Cerebellar cortex (tissue), 1 donor: ENCODE measurements around the gene PGM1.

ENCODE experiments used
- DNase-seq: peaks from one replicate; pipeline ENCODE4 v3.0.0-alpha.2; 2015; ENCODE audit warnings: low spot score

Gene PGM1

GRCh38 chr1:63665824-63666223, 72.6 kb downstream of the PGM1 start:
- no peak for DNase-seq

GRCh38 chr1:63668298-63668697, 75.1 kb downstream of the PGM1 start:
- DNase-seq = no peak

DNA sequence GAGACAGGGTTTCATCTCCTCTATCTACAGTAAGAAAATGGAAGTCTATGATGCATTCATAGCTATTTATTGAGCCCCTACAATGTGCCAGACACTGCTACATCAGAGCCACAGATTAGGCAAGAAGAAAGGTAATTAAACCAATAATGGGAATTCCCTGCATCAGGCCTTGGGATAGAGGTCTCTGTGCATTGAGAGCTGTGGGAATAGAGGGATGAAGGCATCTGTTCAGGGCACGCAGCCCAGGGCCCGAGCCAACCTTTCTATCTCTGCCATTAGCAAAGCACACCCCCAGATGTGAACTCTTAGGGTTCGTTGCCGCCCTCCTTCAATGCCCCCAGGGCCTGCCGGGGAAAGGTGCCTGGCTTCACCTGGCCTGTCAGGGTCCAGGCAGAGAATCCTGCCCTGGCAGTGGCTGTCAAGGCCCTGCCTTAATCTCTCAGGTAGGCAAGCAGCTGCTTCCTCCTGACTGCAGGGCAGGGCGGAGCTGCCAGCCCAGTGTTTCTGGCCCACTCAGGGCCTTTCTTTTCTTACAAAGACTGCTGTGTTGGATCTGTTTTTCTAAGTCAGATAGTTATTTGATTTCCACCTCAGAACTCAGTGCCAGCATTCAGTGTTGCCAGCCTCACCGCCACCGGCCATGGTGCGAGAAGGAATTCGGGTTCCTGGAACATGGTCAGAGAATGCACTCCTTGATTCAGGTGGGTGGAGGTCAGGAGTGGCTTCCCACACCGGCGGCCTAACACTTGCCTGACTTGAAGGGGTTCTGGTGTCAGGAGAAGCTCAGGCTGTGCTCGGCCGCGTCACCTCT, 76.1 kb downstream of the PGM1 start:
- no peak for DNase-seq

GRCh38 chr1:63670164-63670563, 77.0 kb downstream of the PGM1 start:
- DNase-seq = no peak

DNA sequence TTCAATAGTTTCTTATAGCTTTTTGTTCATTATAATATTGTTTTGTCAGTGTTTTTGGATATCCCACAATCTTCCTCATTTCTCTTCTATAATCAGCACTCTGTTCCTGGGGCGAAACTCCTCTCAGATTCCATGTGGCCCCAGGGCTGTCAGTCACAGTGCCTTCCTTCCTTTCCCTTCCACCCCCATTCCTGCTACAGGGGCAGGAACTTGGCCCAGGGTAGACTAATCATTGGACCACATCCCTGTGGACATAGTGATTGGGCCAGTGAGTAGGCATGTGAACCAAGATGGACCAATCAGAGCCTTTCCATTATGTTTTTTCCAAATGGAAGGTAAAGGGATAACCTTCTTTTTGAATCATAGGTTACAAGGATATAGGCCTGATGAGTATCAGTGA, 78.3 kb downstream of the PGM1 start:
- DNase-seq = no peak

DNA sequence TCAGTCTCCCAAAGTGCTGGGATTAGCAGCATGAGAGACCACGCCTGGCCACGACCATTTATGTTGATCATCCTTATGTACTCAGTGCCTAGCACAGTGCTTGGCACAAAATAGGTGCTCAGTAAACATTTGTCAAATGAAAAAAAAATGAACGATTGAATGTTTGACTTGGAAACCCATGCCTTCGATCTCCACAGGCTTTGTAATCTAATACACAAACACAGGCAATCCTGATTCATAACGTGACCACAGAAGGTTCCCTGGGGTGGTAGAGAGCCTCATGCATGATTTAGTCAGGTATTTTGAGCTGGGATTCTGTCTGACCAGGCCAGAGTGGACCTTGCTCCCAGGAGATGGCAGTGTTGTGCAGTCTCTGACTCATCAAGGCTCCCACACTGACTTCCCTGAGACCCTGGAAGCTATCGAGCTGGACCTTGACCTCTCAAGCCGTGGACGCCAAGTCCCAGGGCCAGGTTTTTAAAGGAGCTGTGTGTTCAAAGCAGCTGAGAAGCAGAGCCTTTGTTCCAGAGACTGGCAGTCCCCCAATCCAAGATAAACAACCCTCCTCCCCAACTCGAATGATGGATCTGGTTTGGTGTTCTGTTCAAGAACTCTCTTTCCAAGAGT, 81.1 kb downstream of the PGM1 start:
- DNase-seq = peak; percentile 63

DNA sequence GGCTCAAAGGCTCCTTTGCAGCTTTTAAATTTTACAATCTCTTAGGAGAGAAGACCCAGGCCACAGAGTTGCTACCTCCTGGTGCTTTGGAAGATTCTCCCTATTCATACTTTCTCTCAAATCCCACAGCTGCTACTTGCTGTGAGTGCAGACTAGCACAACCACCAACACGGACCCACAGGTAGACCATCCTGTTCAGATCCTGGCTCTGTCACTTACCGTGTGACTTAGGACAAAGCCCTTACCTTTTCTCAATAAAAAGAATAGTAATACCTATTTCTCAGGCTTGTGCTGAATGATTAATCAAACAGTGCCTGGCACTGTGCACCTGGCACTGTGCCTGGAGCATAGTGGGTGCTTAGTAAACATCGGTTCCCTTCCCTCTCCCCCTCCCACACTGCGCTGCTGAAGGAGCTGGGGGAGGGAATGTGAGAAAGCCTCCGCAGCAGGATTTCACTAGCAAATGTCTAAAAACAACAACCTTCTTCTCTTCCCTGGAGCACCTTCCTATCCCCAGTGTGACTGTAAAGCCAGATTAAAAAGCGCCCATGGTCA, 81.7 kb downstream of the PGM1 start:
- no peak for DNase-seq

- DNase-seq = peak; percentile 13
Observed at GRCh38 chr1:63675420-63675931, 82.3 kb downstream of the PGM1 start.

- no peak for DNase-seq
Observed at GRCh38 chr1:63677497-63677896, 84.3 kb downstream of the PGM1 start.

GRCh38 chr1:63678200-63678599, 85.0 kb downstream of the PGM1 start:
- DNase-seq = no peak

DNA sequence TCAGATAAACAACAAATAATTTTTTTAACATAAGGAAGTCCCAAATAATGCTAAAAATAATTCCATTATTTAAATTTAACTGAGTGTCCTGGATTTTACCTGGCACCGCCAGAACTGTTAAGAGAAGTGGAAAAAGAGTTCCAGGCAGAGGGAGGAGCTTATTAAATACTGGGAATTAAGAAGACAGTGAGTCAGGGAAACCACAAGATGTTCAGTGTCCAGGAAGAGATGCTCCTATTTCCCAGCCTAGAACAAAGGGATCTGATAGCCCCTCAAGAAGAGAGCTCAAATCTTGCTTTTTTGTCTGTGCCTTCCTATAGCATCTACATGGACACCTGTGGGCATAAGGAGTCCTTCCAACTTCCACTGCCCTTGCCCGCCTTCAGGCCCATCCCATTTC, 85.9 kb downstream of the PGM1 start:
- no peak for DNase-seq

GRCh38 chr1:63679589-63679988, 86.4 kb downstream of the PGM1 start:
- no peak for DNase-seq

- no peak for DNase-seq
Observed at GRCh38 chr1:63682936-63683335, 89.7 kb downstream of the PGM1 start.

- no peak for DNase-seq
Observed at GRCh38 chr1:63683759-63684158, 90.5 kb downstream of the PGM1 start.

DNA sequence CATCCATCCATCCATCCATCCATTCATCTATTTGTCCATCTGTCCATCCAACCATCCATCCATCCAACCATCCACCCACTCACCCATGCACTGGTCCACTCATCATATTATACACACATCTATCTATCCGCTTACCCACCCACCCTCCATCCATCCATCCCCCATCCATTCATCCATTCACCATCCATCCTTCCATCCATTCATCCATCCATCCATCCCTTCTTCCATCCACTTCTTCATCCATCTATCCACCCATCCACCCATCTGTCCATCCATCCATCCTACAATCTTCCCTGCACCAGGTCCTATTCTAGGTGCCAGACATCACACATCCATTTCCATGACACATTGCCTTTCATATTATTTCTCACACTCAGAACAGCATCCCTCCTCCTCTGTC, 93.5 kb downstream of the PGM1 start:
- DNase-seq = no peak

DNA sequence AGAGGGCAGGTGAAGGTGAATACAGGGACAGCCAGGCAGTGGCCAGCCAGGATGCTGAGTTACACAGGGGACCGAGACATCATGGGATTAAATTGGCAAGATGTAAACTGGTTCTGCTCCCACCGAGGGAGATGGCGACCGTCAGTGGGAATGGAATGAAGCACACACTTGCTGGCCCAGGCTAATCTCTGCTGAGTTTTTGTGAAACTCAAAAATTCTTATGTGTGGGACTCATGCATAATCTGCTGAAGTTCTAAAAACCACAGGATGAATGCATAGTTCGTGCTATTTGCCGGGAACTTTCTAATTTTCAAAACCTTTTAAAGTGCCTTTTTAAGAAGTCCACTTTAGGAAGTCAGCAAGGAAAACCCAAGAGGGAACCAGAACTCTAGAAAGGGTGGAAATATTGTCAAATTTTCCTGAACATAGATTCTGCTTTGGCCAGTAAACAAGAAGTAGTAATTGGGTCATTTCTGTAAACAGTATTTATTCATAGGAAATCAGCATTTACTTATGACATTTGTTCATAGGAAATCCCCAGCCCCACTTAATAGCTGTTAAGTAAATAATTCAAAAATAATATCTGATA, 95.2 kb downstream of the PGM1 start:
- DNase-seq = no peak

- no peak for DNase-seq
Observed at GRCh38 chr1:63690966-63691700, 97.9 kb downstream of the PGM1 start.

- DNase-seq = peak; percentile 85
Observed at GRCh38 chr1:63691701-63692425, 98.7 kb downstream of the PGM1 start.

- no peak for DNase-seq
Observed at GRCh38 chr1:63693944-63694571, 100.8 kb downstream of the PGM1 start.

GRCh38 chr1:63698001-63698838, 105.0 kb downstream of the PGM1 start:
- no peak for DNase-seq
